Ascending aorta (tissue), 2 donors: ENCODE measurements around the gene CACNA2D1. TPM values are rescaled to one million over a fixed set of nuclear protein-coding genes. Genes with fewer than 3 reads are reported as not detected.

Experiments used
- DNase-seq, 2 donors: peaks; one replicate each; pipeline ENCODE4 v3.0.0-alpha.2; 2019; ENCODE audit warnings: low spot score in 2 of 2
- H3K27ac ChIP-seq, 2 donors: fragments of 200-600 bp; sonication (generic); one replicate each; pipeline ENCODE4 v1.5.1; 2016 to 2017; ENCODE audit warnings: mild to moderate bottlenecking in 1 of 2
- H3K27me3 ChIP-seq: fragments of 200-600 bp; sonication (generic); one replicate; pipeline ENCODE4 v1.5.1; 2017
- H3K36me3 ChIP-seq, 2 donors: fragments of 200-600 bp; sonication (generic); one replicate each; pipeline ENCODE4 v1.5.1; 2016
- H3K4me1 ChIP-seq, 2 donors: fragments of 200-600 bp; sonication (generic); one replicate each; pipeline ENCODE4 v1.5.1; 2016 to 2017; ENCODE audit warnings: mild to moderate bottlenecking in 1 of 2
- H3K4me3 ChIP-seq, 2 donors: fragments of 200-600 bp; sonication (generic); one replicate each; pipeline ENCODE4 v1.5.1; 2016 to 2017; ENCODE audit warnings: mild to moderate bottlenecking in 1 of 2
- H3K9me3 ChIP-seq, 2 donors: fragments of 200-600 bp; sonication (generic); one replicate each; pipeline ENCODE4 v1.5.1; 2016
- intact Hi-C: fragments of 100-400 bp; cut with DNase I; formaldehyde crosslinking; loops from one replicate; pipeline ENCODE4 v1.15.1; 2023
- total RNA-seq: library from RNA; depleted of rRNA; stranded (reverse); fragments of >200 nt; gene quantifications from one replicate; pipeline ENCODE4 v1.1.0, GENCODE V29; 2016
- TF ChIP-seq, protein P1 (sequence below), 3 experiments: fragments of 200-600 bp in 2 of 3; fragments of 450-650 bp in 1 of 3; sonication (generic) in 2 of 3; IDR thresholded peaks; one replicate each; pipeline ENCODE4 v1.5.1; 2016 to 2019; ENCODE audit warnings: antibody characterized with exemption in 3 of 3, mild to moderate bottlenecking in 1 of 3, moderate library complexity in 1 of 3

Gene CACNA2D1
- total RNA-seq, 1 donor from 2014 or later: 17.3 TPM

DNA sequence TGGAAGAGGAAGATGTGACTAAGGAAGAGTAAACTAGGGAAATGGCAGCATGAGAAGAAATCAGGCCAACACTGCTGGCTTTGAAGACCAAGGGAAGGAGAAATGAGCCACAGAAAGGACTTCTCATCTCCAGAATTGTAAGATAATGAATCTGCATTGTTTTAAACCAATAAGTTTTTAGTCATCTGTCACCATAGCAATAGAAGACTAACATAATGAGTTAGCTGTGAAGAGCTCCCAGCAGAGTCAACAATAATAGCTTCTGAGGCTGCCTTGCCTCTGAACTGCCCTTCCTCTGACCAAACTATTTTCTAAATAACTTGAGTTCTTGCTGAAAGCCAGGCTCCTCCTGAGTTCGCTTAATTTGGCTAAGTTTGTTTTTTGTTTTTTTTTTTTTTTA, 103.6 kb downstream of the CACNA2D1 start:
- DNase-seq: no peak
- intact Hi-C loops: no loop called here

DNA sequence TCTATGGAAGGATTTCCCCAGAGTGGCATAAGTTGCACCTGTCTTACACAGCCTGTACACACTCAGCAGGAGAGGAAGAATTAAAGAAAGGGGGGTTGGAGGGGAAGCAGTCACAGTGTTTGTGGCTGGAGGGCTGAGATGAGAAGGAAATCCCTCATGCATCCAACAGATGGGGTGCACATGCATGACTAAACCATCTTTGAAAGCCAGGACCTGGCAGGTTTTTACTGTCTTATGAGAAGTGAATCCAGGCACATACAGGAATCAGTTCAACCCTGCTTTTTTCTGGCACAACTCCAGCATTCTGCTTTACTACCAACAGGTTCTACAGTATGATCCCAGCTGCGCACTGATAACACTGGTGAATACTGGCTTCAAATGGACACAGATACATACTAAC, 107.7 kb downstream of the CACNA2D1 start:
- Histone ChIP-seq H3K27me3 (no peaks in the 10 kb centered on the region), H3K27ac (no peak overlapping the region), H3K36me3 (no peaks in the 10 kb centered on the region), H3K4me1 (no peaks in the 10 kb centered on the region), H3K4me3 (no peak overlapping the region), H3K9me3 (no peaks in the 10 kb centered on the region)
- intact Hi-C loops: no loop called here
- TF ChIP-seq, protein P1, sequence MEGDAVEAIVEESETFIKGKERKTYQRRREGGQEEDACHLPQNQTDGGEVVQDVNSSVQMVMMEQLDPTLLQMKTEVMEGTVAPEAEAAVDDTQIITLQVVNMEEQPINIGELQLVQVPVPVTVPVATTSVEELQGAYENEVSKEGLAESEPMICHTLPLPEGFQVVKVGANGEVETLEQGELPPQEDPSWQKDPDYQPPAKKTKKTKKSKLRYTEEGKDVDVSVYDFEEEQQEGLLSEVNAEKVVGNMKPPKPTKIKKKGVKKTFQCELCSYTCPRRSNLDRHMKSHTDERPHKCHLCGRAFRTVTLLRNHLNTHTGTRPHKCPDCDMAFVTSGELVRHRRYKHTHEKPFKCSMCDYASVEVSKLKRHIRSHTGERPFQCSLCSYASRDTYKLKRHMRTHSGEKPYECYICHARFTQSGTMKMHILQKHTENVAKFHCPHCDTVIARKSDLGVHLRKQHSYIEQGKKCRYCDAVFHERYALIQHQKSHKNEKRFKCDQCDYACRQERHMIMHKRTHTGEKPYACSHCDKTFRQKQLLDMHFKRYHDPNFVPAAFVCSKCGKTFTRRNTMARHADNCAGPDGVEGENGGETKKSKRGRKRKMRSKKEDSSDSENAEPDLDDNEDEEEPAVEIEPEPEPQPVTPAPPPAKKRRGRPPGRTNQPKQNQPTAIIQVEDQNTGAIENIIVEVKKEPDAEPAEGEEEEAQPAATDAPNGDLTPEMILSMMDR (IDR thresholded peaks at IDR 0.05): no peak
- DNase-seq: no peak

More for the DNA sequence above, 103.6 kb downstream of the CACNA2D1 start:
- H3K27me3 ChIP-seq: no peaks in the 10 kb centered on the region
- no peak overlapping the region for H3K4me3 ChIP-seq
- no peaks in the 10 kb centered on the region for H3K4me1 ChIP-seq
- H3K27ac ChIP-seq: no peak overlapping the region
- TF ChIP-seq, protein P1 (IDR thresholded peaks at IDR 0.05): no peak
- H3K36me3 ChIP-seq: no peaks in the 10 kb centered on the region
- no peaks in the 10 kb centered on the region for H3K9me3 ChIP-seq

DNA sequence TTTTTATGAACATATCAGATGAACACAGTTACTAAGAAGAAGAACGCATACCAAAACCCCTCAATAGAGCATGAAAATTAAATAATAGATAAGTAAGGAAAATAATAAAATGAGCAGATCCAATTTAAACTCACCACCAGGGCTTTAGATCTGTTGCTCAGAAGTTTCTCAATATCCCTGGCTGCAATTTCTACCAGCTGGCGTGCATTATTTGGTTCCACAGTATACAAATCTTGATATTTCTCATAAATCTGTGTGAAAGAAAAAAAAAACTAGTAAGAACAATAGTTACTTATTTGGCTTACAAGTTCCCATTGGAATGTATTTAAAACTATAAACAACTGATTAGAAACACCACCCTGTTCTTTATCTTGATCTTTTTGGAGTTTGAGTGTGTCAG, 108.6 kb downstream of the CACNA2D1 start:
- TF ChIP-seq, protein P1 (IDR thresholded peaks at IDR 0.05): no peak
- DNase-seq: no peak
- Histone ChIP-seq H3K27ac (no peak overlapping the region), H3K4me3 (no peak overlapping the region), H3K27me3 (no peaks in the 10 kb centered on the region), H3K9me3 (no peaks in the 10 kb centered on the region), H3K36me3 (no peaks in the 10 kb centered on the region), H3K4me1 (no peaks in the 10 kb centered on the region)
- intact Hi-C loops: no loop called here

DNA sequence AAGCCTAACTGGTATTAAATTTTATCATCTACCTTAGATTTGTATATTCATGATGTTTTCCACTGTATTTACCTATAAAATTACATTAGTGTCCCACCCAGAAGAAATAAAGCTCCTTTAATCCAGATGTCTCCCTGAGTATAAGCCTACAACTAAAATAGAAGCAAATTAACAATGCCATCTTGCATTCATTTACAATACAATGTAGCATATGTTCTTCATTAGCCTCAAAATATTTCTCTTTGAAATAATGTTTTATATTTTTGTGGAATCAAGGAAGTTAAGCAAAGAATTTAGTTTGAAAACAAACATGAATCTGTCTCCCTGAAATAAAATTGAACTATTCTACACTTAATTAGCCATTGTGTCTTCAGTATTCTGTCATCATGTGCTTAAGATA, 112.3 kb downstream of the CACNA2D1 start:
- no peak for DNase-seq

DNA sequence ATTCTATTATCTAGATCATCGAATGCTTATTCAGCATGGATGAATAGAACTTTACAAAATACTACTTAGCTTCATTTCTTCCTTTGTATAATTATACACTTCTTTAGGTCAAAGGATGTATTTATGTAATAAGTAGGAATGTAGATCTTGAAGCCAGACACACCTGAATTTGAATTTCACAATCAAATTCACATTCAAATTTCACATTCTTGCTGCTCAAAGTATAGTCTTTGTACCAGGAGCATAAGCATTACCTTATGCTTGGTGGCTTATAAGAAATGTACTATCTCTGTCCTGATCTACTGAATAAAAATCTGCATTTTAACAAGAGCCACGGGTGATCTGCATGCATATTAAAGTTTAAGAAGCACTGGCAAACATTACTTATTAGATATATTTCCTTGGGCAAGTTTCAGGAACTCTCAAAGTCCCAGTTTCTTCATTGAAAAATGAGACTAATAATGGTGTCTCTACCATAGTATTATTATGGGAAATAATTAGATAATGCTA, 112.8 kb downstream of the CACNA2D1 start:
- H3K4me3 ChIP-seq: no peak overlapping the region
- no peaks in the 10 kb centered on the region for H3K27me3 ChIP-seq
- TF ChIP-seq, protein P1 (IDR thresholded peaks at IDR 0.05): no peak
- no peaks in the 10 kb centered on the region for H3K36me3 ChIP-seq
- no peak for DNase-seq
- no peaks in the 10 kb centered on the region for H3K9me3 ChIP-seq
- no peak overlapping the region for H3K27ac ChIP-seq
- no peaks in the 10 kb centered on the region for H3K4me1 ChIP-seq
- intact Hi-C loops: no loop called here

More for the DNA sequence above, 112.3 kb downstream of the CACNA2D1 start:
- Histone ChIP-seq H3K4me1 (no peaks in the 10 kb centered on the region), H3K27ac (no peak overlapping the region), H3K4me3 (no peak overlapping the region), H3K36me3 (no peaks in the 10 kb centered on the region), H3K9me3 (no peaks in the 10 kb centered on the region), H3K27me3 (no peaks in the 10 kb centered on the region)
- intact Hi-C loops: no loop called here
- TF ChIP-seq, protein P1 (IDR thresholded peaks at IDR 0.05): no peak

DNA sequence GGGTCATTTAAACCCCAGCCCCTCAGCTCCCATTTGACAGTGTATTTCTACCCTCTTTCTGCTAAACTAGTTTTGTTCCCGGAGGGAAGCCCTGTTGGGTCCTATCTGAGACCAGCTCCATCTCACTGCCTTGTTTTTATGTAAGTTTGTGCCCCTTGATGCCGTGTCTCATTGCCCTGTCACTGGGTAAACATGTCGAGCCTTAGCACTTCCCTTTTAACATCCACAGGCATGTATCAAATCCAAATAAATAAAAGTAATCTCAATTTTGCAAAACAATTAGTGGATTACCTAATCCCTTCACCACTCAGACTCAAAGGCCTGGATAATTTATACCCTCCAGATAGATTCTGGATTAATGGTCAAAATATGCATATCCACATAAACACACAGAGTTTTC, 115.7 kb downstream of the CACNA2D1 start:
- H3K27ac ChIP-seq: no peak overlapping the region
- TF ChIP-seq, protein P1 (IDR thresholded peaks at IDR 0.05): no peak

More for the DNA sequence above, 115.7 kb downstream of the CACNA2D1 start:
- Histone ChIP-seq H3K4me3 (no peak overlapping the region), H3K36me3 (no peaks in the 10 kb centered on the region), H3K9me3 (no peaks in the 10 kb centered on the region), H3K4me1 (no peaks in the 10 kb centered on the region), H3K27me3 (no peaks in the 10 kb centered on the region)
- intact Hi-C loops: no loop called here
- no peak for DNase-seq
